Astrocyte (in vitro differentiated cells and primary cell): ENCODE results near the gene AP4E1.

Experiments used
- EZH2 ChIP-seq: IDR thresholded peaks from 2 replicates; pipeline ENCODE4 v1.6.1; 2012; ENCODE audit warnings: mild to moderate bottlenecking, low read length, inconsistent platforms; ENCODE audit not compliant: insufficient read depth
- TF ChIP-seq, protein P1 (sequence below): IDR thresholded peaks from 2 replicates; pipeline ENCODE4 v1.5.1; 2011; ENCODE audit warnings: low read depth, mild to moderate bottlenecking, inconsistent platforms, low read length, moderate library complexity; ENCODE audit not compliant: insufficient read depth

DNA sequence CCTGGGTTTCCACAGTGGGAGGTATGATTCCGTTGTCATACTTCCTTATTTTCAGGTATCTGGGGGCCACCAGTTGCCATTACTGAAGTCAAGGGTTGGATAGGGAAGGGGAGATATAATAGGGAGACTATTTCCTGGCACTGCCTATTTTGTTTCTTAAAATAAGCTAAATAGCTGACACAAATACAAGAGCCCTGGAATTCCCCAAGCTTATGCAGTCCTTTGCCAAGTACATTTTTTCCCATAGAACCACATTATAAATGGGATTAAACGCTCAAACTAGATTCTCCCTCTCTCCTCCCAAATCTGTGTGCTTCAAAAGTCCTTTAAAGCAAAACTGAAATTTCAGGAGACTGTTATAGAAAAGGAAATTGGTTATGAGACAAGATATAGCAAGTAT lies 68.7 kb downstream of the AP4E1 start:
- TF ChIP-seq, protein P1, sequence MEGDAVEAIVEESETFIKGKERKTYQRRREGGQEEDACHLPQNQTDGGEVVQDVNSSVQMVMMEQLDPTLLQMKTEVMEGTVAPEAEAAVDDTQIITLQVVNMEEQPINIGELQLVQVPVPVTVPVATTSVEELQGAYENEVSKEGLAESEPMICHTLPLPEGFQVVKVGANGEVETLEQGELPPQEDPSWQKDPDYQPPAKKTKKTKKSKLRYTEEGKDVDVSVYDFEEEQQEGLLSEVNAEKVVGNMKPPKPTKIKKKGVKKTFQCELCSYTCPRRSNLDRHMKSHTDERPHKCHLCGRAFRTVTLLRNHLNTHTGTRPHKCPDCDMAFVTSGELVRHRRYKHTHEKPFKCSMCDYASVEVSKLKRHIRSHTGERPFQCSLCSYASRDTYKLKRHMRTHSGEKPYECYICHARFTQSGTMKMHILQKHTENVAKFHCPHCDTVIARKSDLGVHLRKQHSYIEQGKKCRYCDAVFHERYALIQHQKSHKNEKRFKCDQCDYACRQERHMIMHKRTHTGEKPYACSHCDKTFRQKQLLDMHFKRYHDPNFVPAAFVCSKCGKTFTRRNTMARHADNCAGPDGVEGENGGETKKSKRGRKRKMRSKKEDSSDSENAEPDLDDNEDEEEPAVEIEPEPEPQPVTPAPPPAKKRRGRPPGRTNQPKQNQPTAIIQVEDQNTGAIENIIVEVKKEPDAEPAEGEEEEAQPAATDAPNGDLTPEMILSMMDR, result no peak
- no peak for TF ChIP-seq EZH2
